Keratinocyte (primary cell): ENCODE measurements around the gene JOSD2. TPM values are rescaled to one million over a fixed set of nuclear protein-coding genes. Genes with fewer than 3 reads are reported as not detected.

Experiments used
- DNase-seq: peaks from one replicate; pipeline ENCODE4 v3.0.0-alpha.2; 2011; ENCODE audit warnings: low read depth, missing footprints, low spot score
- FAIRE-seq: peaks from 2 replicates; lab custom pipeline; 2011; peaks lifted over from hg19 to GRCh38; lab: Jason Lieb, UNC
- H2AFZ ChIP-seq: 2 replicates; pipeline ENCODE4 v1.6.0; 2012; ENCODE audit warnings: low read length, control low read depth, inconsistent platforms; ENCODE audit not compliant: control insufficient read depth
- H3K27ac ChIP-seq: 2 replicates; pipeline ENCODE4 v1.5.1; 2011; ENCODE audit warnings: low read length; ENCODE audit not compliant: control insufficient read depth, insufficient read depth
- H3K27me3 ChIP-seq: 3 replicates; pipeline ENCODE4 v1.6.0; 2011; ENCODE audit warnings: low read length; ENCODE audit not compliant: control insufficient read depth, insufficient read depth; ENCODE audit errors: extremely low read depth
- H3K36me3 ChIP-seq, 2 experiments: 2 replicates in 1 of 2; 3 replicates in 1 of 2; pipeline ENCODE4 v1.5.1; 2011; ENCODE audit warnings: low read length in 2 of 2, mild to moderate bottlenecking in 1 of 2; ENCODE audit not compliant: control insufficient read depth in 2 of 2, insufficient read depth in 2 of 2; ENCODE audit errors: extremely low read depth in 1 of 2
- H3K4me1 ChIP-seq: 3 replicates; pipeline ENCODE4 v1.5.1; 2011; ENCODE audit warnings: low read length; ENCODE audit not compliant: control insufficient read depth, insufficient read depth; ENCODE audit errors: extremely low read depth
- H3K4me2 ChIP-seq: 3 replicates; pipeline ENCODE4 v1.6.0; 2011; ENCODE audit warnings: low read depth, low read length; ENCODE audit not compliant: control insufficient read depth, insufficient read depth; ENCODE audit errors: extremely low read depth
- H3K4me3 ChIP-seq, 3 experiments: fragments of 200-600 bp in 1 of 3; sonication (generic) in 1 of 3; 2 replicates in 2 of 3; 3 replicates in 1 of 3; pipeline ENCODE4 v1.5.1; 2011 to 2016; ENCODE audit warnings: low read length in 3 of 3, mild to moderate bottlenecking in 3 of 3, control low read depth in 2 of 3, inconsistent platforms in 1 of 3, low read depth in 1 of 3, mixed read lengths in 1 of 3, mixed run types in 1 of 3, moderate library complexity in 1 of 3; ENCODE audit not compliant: control insufficient read depth in 2 of 3, insufficient read depth in 2 of 3; ENCODE audit errors: extremely low read depth in 1 of 3
- H3K79me2 ChIP-seq: 2 replicates; pipeline ENCODE4 v1.6.0; 2012; ENCODE audit warnings: low read length; ENCODE audit not compliant: control insufficient read depth, insufficient read depth
- H3K9ac ChIP-seq: 3 replicates; pipeline ENCODE4 v1.6.0; 2011; ENCODE audit warnings: low read length; ENCODE audit not compliant: control insufficient read depth, insufficient read depth; ENCODE audit errors: extremely low read depth
- H3K9me1 ChIP-seq: 3 replicates; pipeline ENCODE4 v1.6.0; 2011; ENCODE audit warnings: low read length; ENCODE audit not compliant: control insufficient read depth, insufficient read depth; ENCODE audit errors: extremely low read depth
- H3K9me3 ChIP-seq: 2 replicates; pipeline ENCODE4 v1.5.1; 2012; ENCODE audit warnings: low read depth, low read length; ENCODE audit not compliant: control insufficient read depth
- H4K20me1 ChIP-seq: 3 replicates; pipeline ENCODE4 v1.6.0; 2011; ENCODE audit warnings: low read length; ENCODE audit not compliant: control insufficient read depth, insufficient read depth; ENCODE audit errors: extremely low read depth
- EZH2 ChIP-seq: IDR thresholded peaks from one replicate; pipeline ENCODE4 v1.6.1; 2012; ENCODE audit warnings: inconsistent platforms, mild to moderate bottlenecking, low read length, moderate library complexity
- dilution Hi-C: fragments of 300-500 bp; cut with MboI; formaldehyde crosslinking; loops from one replicate; pipeline ENCODE4 v1.7.0; 2020; ENCODE audit warnings: low sequenced_read_pairs; ENCODE audit not compliant: extremely low pct_ligation_motif_present
- polyA plus RNA-seq, 5 experiments: library from polyadenylated mRNA; depleted of rRNA in 3 of 5; stranded (reverse) in 3 of 5; stranded (forward) in 1 of 5; unstranded in 1 of 5; fragments of >200 nt; gene quantifications; 1 replicate in 1 of 5; 2 replicates in 3 of 5; 3 replicates in 1 of 5; pipeline versions ENCODE4 v1.2.1 to v1.2.3, GENCODE V29; 2011 to 2012; ENCODE audit warnings: missing spikeins in 2 of 5, low read depth in 1 of 5, low replicate concordance in 1 of 5
- TF ChIP-seq, protein P1 (sequence below), 3 experiments: IDR thresholded peaks in 1 of 3; conservative IDR thresholded peaks in 1 of 3; optimal IDR thresholded peaks in 1 of 3; 2 replicates in 2 of 3; 3 replicates in 1 of 3; pipeline versions ENCODE3 to v1.5.1; 2011; ENCODE audit warnings: low read length in 3 of 3, mild to moderate bottlenecking in 3 of 3, moderate library complexity in 2 of 3, control low read depth in 1 of 3, inconsistent platforms in 1 of 3; ENCODE audit not compliant: insufficient read depth in 2 of 3; ENCODE audit errors: extremely low read depth in 1 of 3

Gene JOSD2
- polyA plus RNA-seq, 1 donor (not counting 4 experiments of a cell fraction or from before 2014, with no cell fraction given): 18.7 TPM

DNA sequence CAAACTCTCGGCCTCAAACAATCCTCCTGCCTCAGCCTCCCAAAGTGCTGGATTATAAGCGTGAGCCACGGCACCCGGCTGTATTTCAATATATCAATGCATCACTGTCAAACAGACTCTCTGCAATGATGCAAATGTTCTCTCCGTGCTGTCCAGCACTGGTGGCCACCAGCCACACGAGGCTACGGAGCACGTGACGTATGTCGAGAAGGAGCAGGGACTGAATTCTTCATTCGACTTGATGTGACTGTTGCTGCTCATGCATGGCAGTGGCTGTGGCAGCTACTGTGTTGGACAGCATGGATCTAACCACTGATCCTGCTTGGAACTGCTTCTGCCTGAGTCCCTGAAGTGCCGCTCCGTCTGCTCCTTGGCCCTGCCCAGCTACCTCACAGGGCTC, 47.5 kb upstream of the JOSD2 start:
- H3K9me3 ChIP-seq: no peaks in the 10 kb centered on the region
- no peaks in the 10 kb centered on the region for H4K20me1 ChIP-seq
- H2AFZ ChIP-seq: no peak overlapping the region
- no peaks in the 10 kb centered on the region for H3K4me1 ChIP-seq
- no peak overlapping the region for H3K4me2 ChIP-seq
- no peak overlapping the region for H3K9ac ChIP-seq
- no peak for FAIRE-seq
- dilution Hi-C loops: no loop called here
- no peak overlapping the region for H3K27ac ChIP-seq
- TF ChIP-seq EZH2: no peak
- TF ChIP-seq, protein P1, sequence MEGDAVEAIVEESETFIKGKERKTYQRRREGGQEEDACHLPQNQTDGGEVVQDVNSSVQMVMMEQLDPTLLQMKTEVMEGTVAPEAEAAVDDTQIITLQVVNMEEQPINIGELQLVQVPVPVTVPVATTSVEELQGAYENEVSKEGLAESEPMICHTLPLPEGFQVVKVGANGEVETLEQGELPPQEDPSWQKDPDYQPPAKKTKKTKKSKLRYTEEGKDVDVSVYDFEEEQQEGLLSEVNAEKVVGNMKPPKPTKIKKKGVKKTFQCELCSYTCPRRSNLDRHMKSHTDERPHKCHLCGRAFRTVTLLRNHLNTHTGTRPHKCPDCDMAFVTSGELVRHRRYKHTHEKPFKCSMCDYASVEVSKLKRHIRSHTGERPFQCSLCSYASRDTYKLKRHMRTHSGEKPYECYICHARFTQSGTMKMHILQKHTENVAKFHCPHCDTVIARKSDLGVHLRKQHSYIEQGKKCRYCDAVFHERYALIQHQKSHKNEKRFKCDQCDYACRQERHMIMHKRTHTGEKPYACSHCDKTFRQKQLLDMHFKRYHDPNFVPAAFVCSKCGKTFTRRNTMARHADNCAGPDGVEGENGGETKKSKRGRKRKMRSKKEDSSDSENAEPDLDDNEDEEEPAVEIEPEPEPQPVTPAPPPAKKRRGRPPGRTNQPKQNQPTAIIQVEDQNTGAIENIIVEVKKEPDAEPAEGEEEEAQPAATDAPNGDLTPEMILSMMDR (optimal IDR thresholded peaks at IDR 0.05 in 1 of 3, IDR thresholded peaks at IDR 0.05 in 1 of 3, conservative IDR thresholded peaks at IDR 0.05 in 1 of 3; ENCODE audit: extremely low read depth in 1 of 3, insufficient read depth in 2 of 3, low read length in 3 of 3): no peak
- peaks cover 26% of the 10 kb centered on the region for H3K27me3 ChIP-seq
- no peak for DNase-seq
- no peak overlapping the region for H3K4me3 ChIP-seq
- no peaks in the 10 kb centered on the region for H3K79me2 ChIP-seq
- no peaks in the 10 kb centered on the region for H3K36me3 ChIP-seq
- H3K9me1 ChIP-seq: no peaks in the 10 kb centered on the region

DNA sequence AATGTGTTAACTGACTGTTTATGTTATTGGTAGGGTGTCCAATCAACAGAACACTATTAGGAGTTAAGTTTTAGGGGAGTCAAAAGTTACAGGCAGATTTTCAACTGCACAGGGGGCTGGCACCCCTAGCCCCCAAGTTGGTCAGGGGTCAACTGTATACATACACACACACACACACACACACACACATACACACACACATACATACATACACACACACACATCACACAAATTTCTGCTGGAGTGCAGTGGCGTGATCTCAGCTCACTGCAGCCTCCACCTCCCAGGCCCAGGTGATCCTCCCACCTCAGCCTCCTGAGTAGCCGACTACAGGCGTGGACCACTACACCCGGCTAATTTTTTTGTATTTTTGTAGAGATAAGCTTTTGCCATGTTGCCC, 47.0 kb upstream of the JOSD2 start:
- DNase-seq: no peak
- peaks cover 25% of the 10 kb centered on the region for H3K27me3 ChIP-seq
- H3K9ac ChIP-seq: no peak overlapping the region
- no peaks in the 10 kb centered on the region for H4K20me1 ChIP-seq
- H3K4me2 ChIP-seq: no peak overlapping the region
- no peaks in the 10 kb centered on the region for H3K36me3 ChIP-seq
- no peaks in the 10 kb centered on the region for H3K9me1 ChIP-seq
- H3K79me2 ChIP-seq: no peaks in the 10 kb centered on the region
- dilution Hi-C loops: no loop called here
- no peaks in the 10 kb centered on the region for H3K9me3 ChIP-seq
- no peak overlapping the region for H2AFZ ChIP-seq
- TF ChIP-seq EZH2: no peak
- TF ChIP-seq, protein P1 (optimal IDR thresholded peaks at IDR 0.05 in 1 of 3, IDR thresholded peaks at IDR 0.05 in 1 of 3, conservative IDR thresholded peaks at IDR 0.05 in 1 of 3; ENCODE audit: extremely low read depth in 1 of 3, insufficient read depth in 2 of 3, low read length in 3 of 3): no peak
- H3K4me1 ChIP-seq: no peaks in the 10 kb centered on the region
- FAIRE-seq: no peak
- H3K27ac ChIP-seq: no peak overlapping the region
- H3K4me3 ChIP-seq: no peak overlapping the region
